ENCODE measurements around the gene GET4. TPM values are rescaled to one million over a fixed set of nuclear protein-coding genes. Genes with fewer than 3 reads are reported as not detected.
"Not testable (repeated sequence)": the region's sequence is repeated elsewhere in the genome, so short reads cannot be mapped to it uniquely, and the experiment has no call there.

The GET4 gene
- total RNA-seq, 4 donors from 2014 or later = 29.7 to 93.3 (median 56.8) TPM

GRCh38 chr7:908159-908581 is 31.8 kb downstream of the GET4 start:
- Histone ChIP-seq H3K9me3 (no peaks in the 10 kb centered on the region), H3K4me1 (peaks cover 0 to 33% (median 9%) of the 10 kb centered on the region in 4 donors), H3K4me3 (no peak overlapping the region), H3K27me3 (no peaks in the 10 kb centered on the region), H3K27ac (no peak overlapping the region), H3K36me3 (peaks cover 0 to 22% (median 0%) of the 10 kb centered on the region in 3 donors)
- DNase-seq = no peak
- no peak for TF ChIP-seq POLR2A (IDR thresholded peaks at IDR 0.05)
- TF ChIP-seq, protein P1, sequence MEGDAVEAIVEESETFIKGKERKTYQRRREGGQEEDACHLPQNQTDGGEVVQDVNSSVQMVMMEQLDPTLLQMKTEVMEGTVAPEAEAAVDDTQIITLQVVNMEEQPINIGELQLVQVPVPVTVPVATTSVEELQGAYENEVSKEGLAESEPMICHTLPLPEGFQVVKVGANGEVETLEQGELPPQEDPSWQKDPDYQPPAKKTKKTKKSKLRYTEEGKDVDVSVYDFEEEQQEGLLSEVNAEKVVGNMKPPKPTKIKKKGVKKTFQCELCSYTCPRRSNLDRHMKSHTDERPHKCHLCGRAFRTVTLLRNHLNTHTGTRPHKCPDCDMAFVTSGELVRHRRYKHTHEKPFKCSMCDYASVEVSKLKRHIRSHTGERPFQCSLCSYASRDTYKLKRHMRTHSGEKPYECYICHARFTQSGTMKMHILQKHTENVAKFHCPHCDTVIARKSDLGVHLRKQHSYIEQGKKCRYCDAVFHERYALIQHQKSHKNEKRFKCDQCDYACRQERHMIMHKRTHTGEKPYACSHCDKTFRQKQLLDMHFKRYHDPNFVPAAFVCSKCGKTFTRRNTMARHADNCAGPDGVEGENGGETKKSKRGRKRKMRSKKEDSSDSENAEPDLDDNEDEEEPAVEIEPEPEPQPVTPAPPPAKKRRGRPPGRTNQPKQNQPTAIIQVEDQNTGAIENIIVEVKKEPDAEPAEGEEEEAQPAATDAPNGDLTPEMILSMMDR (IDR thresholded peaks at IDR 0.05) = no peak

- DNase-seq = peak; percentile 62 to 85 (median 77)
- TF ChIP-seq, protein P1 (IDR thresholded peaks at IDR 0.05) = peak; percentile 66 to 94 (median 85)
- Histone ChIP-seq H3K27ac (peak overlapping the region in 2 of 4 donors; percentile 7 to 70), H3K36me3 (peaks cover 0 to 20% (median 0%) of the 10 kb centered on the region in 3 donors), H3K4me3 (peak overlapping the region; percentile 17 to 41 (median 38)), H3K4me1 (peaks cover 0 to 39% (median 9%) of the 10 kb centered on the region in 4 donors)
- not testable (repeated sequence) for H3K9me3 ChIP-seq, H3K27me3 ChIP-seq
Observed at GRCh38 chr7:908591-909357, 32.4 kb downstream of the GET4 start.

DNA sequence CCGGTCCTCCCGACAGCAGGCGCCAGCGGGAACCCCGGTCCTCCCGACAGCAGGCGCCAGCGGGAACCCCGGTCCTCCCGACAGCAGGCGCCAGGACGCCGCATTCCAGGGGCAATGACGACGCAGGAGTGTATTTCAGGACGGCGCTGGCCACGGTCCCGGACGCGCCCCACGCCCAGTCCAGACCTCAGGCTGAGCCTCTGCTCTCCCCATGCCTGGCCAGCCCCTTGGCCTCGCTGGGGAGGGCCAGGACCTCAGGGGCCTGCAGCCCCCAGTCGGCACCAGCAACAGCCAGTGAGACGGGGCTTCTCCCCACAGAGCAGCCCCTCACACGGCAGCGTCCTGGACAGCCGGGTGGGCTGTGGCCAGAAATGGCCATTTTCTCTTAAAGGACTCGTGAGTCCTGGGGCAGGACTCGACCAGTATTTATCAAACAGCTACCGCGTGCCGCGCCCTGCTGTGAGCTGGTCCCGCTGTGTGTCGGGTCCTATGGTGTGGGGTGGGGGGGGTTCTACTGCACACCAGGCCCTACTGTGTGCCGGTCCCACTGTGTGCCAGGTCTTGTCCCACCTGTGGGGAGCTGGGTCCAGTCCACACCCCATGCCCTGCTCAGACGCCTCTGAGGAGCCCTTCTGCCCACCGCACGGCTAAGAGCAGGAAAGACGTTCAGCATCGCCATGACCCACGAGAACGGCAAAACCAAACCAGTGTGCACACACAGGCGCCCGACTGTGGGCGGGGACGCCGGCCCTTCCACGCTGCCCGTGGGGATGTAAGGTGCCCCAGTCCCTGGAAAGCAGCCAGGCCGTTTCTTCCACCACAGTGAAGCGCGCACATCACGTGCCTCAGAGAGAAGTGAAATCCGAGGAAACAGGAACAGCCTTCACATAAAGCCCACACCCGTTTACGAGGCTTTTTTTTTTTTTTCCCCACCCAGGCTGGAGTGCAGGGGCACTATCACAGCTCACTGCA is 33.3 kb downstream of the GET4 start:
- Histone ChIP-seq H3K4me1 (peaks cover 0 to 47% (median 11%) of the 10 kb centered on the region in 4 donors), H3K9me3 (no peaks in the 10 kb centered on the region), H3K27ac (peak overlapping the region in 3 of 4 donors; percentile 52 to 70 (median 55)), H3K27me3 (no peaks in the 10 kb centered on the region), H3K4me3 (peak overlapping the region; percentile 17 to 41 (median 38)), H3K36me3 (peaks cover 0 to 11% (median 0%) of the 10 kb centered on the region in 3 donors)
- DNase-seq = peak; percentile 73 to 83 (median 80)
- TF ChIP-seq, protein P1 (IDR thresholded peaks at IDR 0.05) = no peak
- no peak for TF ChIP-seq POLR2A (IDR thresholded peaks at IDR 0.05)

DNA sequence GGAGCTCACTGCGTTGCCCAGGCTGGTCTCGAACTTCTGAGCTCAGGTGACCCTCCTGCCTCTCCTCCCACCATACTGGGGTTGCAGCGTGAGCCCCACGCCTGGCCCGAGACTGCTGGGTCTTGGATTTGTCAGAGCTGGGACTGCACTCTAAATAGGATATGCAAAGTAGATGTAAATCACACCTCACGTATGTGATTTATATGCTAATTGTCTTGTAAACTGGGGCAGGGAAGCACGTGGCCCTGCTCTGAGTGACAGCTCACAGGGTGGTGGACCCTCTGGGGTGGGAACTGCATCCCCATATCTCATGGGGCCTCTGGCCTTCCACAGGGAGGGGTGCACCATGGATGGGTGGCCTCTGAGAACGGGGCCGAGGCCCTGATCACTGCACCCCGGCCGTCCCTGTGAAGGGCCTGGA is 34.1 kb downstream of the GET4 start:
- H3K4me1 ChIP-seq = peaks cover 0 to 55% (median 14%) of the 10 kb centered on the region in 4 donors
- H3K27ac ChIP-seq = peak overlapping the region in 3 of 4 donors; percentile 30 to 70 (median 55)

More for the DNA sequence above, 34.1 kb downstream of the GET4 start:
- Histone ChIP-seq H3K9me3 (no peaks in the 10 kb centered on the region), H3K4me3 (peak overlapping the region in 1 of 4 donors; percentile 41), H3K27me3 (no peaks in the 10 kb centered on the region), H3K36me3 (peaks cover 0 to 8% (median 0%) of the 10 kb centered on the region in 3 donors)
- no peak for DNase-seq
- TF ChIP-seq POLR2A (IDR thresholded peaks at IDR 0.05) = no peak
- TF ChIP-seq, protein P1 (IDR thresholded peaks at IDR 0.05) = no peak
